Measurements from ENCODE around the gene DEPDC5.

DNA sequence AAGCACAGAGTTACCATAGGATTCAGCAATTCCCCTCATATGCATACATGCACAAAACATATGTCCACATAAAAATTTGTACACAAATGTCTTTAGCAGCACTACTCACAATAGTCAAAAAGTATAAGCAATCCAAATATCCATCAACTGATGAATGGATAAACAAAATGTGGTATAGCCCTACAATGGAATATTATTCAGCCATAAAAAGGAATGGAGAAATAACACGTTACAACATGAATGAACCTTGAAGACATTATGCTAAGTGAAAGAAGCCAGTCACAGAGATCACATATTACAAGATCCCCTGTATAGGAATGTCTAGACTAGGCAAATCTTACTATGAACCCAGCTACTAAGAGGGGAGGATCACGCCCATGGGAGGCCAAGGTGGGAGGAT lies 11.1 kb upstream of the DEPDC5 start:
- TF ChIP-seq, protein P1, sequence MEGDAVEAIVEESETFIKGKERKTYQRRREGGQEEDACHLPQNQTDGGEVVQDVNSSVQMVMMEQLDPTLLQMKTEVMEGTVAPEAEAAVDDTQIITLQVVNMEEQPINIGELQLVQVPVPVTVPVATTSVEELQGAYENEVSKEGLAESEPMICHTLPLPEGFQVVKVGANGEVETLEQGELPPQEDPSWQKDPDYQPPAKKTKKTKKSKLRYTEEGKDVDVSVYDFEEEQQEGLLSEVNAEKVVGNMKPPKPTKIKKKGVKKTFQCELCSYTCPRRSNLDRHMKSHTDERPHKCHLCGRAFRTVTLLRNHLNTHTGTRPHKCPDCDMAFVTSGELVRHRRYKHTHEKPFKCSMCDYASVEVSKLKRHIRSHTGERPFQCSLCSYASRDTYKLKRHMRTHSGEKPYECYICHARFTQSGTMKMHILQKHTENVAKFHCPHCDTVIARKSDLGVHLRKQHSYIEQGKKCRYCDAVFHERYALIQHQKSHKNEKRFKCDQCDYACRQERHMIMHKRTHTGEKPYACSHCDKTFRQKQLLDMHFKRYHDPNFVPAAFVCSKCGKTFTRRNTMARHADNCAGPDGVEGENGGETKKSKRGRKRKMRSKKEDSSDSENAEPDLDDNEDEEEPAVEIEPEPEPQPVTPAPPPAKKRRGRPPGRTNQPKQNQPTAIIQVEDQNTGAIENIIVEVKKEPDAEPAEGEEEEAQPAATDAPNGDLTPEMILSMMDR (IDR thresholded peaks at IDR 0.05): no peak
- no peak for TF ChIP-seq POLR2A (IDR thresholded peaks at IDR 0.05)
